22Rv1 (cell line): Measurements from ENCODE around the gene FIBCD1.

Experiments
- ZFX ChIP-seq: fragments of 450-650 bp; IDR thresholded peaks from 2 replicates; pipeline ENCODE4 v1.6.1; 2017; ENCODE audit warnings: antibody characterized with exemption, borderline replicate concordance
- TF ChIP-seq, protein P1 (sequence below): fragments of 450-650 bp; IDR thresholded peaks from 2 replicates; pipeline ENCODE4 v1.5.1; 2017; ENCODE audit warnings: mild to moderate bottlenecking

GRCh38 chr9:130984521-130984920 lies 45.5 kb upstream of the FIBCD1 start:
- TF ChIP-seq, protein P1, sequence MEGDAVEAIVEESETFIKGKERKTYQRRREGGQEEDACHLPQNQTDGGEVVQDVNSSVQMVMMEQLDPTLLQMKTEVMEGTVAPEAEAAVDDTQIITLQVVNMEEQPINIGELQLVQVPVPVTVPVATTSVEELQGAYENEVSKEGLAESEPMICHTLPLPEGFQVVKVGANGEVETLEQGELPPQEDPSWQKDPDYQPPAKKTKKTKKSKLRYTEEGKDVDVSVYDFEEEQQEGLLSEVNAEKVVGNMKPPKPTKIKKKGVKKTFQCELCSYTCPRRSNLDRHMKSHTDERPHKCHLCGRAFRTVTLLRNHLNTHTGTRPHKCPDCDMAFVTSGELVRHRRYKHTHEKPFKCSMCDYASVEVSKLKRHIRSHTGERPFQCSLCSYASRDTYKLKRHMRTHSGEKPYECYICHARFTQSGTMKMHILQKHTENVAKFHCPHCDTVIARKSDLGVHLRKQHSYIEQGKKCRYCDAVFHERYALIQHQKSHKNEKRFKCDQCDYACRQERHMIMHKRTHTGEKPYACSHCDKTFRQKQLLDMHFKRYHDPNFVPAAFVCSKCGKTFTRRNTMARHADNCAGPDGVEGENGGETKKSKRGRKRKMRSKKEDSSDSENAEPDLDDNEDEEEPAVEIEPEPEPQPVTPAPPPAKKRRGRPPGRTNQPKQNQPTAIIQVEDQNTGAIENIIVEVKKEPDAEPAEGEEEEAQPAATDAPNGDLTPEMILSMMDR, result no peak
- TF ChIP-seq ZFX, result no peak
